HepG2 (cell line): Measurements from ENCODE around the gene MAP3K4. TPM values are rescaled to one million over a fixed set of nuclear protein-coding genes. Genes with fewer than 3 reads are reported as not detected.

Source experiments
- ATAC-seq: fragments of 200-7000 bp; cut with Tn5 transposase; 3 replicates; pipeline ENCODE4 v1.9.1; 2020; ENCODE audit warnings: mild to moderate bottlenecking, moderate library complexity
- BruUV-seq: library from RNA; stranded (reverse); fragments of 400-500 nt; replicated peaks from 2 replicates; lab custom pipeline; 2021; lab: Mats Ljungman, UMichigan
- CTCF ChIA-PET: fragments of 300-600 bp; formaldehyde crosslinking; extraction: SDS; loops from one replicate; lab custom pipeline; 2021; ENCODE audit warnings: low total read pairs, inconsistent platforms, low intra/inter-chr PET ratio; lab: Yijun Ruan, JAX
- POLR2A ChIA-PET: fragments of 350-600 bp; sonication (Branson Sonifier 250); formaldehyde crosslinking; loops from one replicate; lab custom pipeline; 2020; ENCODE audit warnings: antibody characterized with exemption, inconsistent platforms; lab: Yijun Ruan, JAX
- DNase-seq: peaks from one replicate; pipeline ENCODE4 v3.0.0-alpha.2; 2015; ENCODE audit warnings: low spot score
- FAIRE-seq: peaks from 3 replicates; lab custom pipeline; 2011; peaks lifted over from hg19 to GRCh38; lab: Jason Lieb, UNC
- H2AFZ ChIP-seq: one replicate; pipeline ENCODE4 v1.6.1; 2011; ENCODE audit warnings: low read length, inconsistent platforms
- H3K27ac ChIP-seq: fragments of 300-600 bp; 3 replicates; pipeline ENCODE4 v1.8.0; 2011; ENCODE audit warnings: mixed run types, mild to moderate bottlenecking, mixed read lengths, low read length, inconsistent platforms; ENCODE audit not compliant: insufficient read depth; ENCODE audit errors: extremely low read length
- H3K27me3 ChIP-seq, 2 experiments: fragments of 200-600 bp in 1 of 2; 2 replicates in 1 of 2; 3 replicates in 1 of 2; pipeline versions ENCODE4 v1.6.0 to v1.8.0; 2011; ENCODE audit warnings: low read length in 2 of 2, mild to moderate bottlenecking in 2 of 2, moderate library complexity in 2 of 2, inconsistent platforms in 1 of 2; ENCODE audit not compliant: insufficient read depth in 2 of 2, control insufficient read depth in 1 of 2
- H3K36me3 ChIP-seq, 2 experiments: fragments of 200-600 bp in 1 of 2; replicated peaks in 1 of 2; 2 replicates in 1 of 2; 3 replicates in 1 of 2; pipeline versions ENCODE4 v1.5.1 to v1.8.0; 2011; ENCODE audit warnings: low read length in 2 of 2, inconsistent platforms in 1 of 2; ENCODE audit not compliant: insufficient read depth in 2 of 2, control insufficient read depth in 1 of 2
- H3K4me1 ChIP-seq: 2 replicates; pipeline ENCODE4 v1.5.1; 2012; ENCODE audit warnings: low read length, inconsistent platforms; ENCODE audit not compliant: insufficient read depth
- H3K4me2 ChIP-seq: 2 replicates; pipeline ENCODE4 v1.6.0; 2011; ENCODE audit warnings: low read depth, low read length, inconsistent platforms
- H3K4me3 ChIP-seq, 3 experiments: fragments of 200-600 bp in 1 of 3; sonication (generic), shearing (Covaris generic) in 1 of 3; replicated peaks in 1 of 3; 2 replicates each; pipeline ENCODE4 v1.5.1; 2011 to 2016; ENCODE audit warnings: low read length in 3 of 3, inconsistent platforms in 2 of 3, low read depth in 2 of 3, mild to moderate bottlenecking in 2 of 3, control low read depth in 1 of 3, mixed read lengths in 1 of 3; ENCODE audit not compliant: insufficient read depth in 1 of 3
- H3K79me2 ChIP-seq: one replicate; pipeline ENCODE4 v1.6.1; 2011; ENCODE audit warnings: low read length, inconsistent platforms; ENCODE audit not compliant: insufficient read depth
- H3K9ac ChIP-seq: 2 replicates; pipeline ENCODE4 v1.6.0; 2011; ENCODE audit warnings: mild to moderate bottlenecking, low read depth, low read length, inconsistent platforms; ENCODE audit not compliant: insufficient read depth
- H3K9me3 ChIP-seq: 2 replicates; pipeline ENCODE4 v1.5.1; 2012; ENCODE audit warnings: mild to moderate bottlenecking, low read length
- H4K20me1 ChIP-seq: 2 replicates; pipeline ENCODE4 v1.6.0; 2011; ENCODE audit warnings: inconsistent platforms, mild to moderate bottlenecking, low read length, moderate library complexity; ENCODE audit not compliant: insufficient read depth
- AHR ChIP-seq: IDR thresholded peaks from 2 replicates; pipeline ENCODE4 v1.6.1; 2018; ENCODE audit warnings: missing genetic modification reagents, missing compliant biosample characterization
- CEBPZ ChIP-seq: IDR thresholded peaks from 2 replicates; pipeline ENCODE4 v1.6.1; 2012; ENCODE audit warnings: low read length, improper control_type of control experiment
- HNF1A ChIP-seq, 2 experiments: sonication (generic) in 1 of 2; formaldehyde crosslinking in 1 of 2; IDR thresholded peaks; 2 replicates each; pipeline versions ENCODE4 v1.4.0 to v1.6.1; 2016 to 2020; ENCODE audit warnings: borderline replicate concordance in 1 of 2, low read depth in 1 of 2, mild to moderate bottlenecking in 1 of 2, missing genetic modification reagents in 1 of 2
- JDP2 ChIP-seq: sonication (generic); formaldehyde crosslinking; IDR thresholded peaks from 2 replicates; pipeline ENCODE4 v1.8.1; 2022; ENCODE audit warnings: missing genetic modification reagents, borderline replicate concordance
- ZNF101 ChIP-seq: sonication (generic); formaldehyde crosslinking; IDR thresholded peaks from 2 replicates; pipeline ENCODE4 v1.4.0; 2020; ENCODE audit warnings: mild to moderate bottlenecking, low read depth, missing genetic modification reagents, borderline replicate concordance
- WGBS: methylation state at CpG from one replicate; pipeline ENCODE4 v1.1.6; 2017; ENCODE audit warnings: low lambda C conversion rate; 5-methylcytosine and 5-hydroxymethylcytosine counted together
- in situ Hi-C: cut with HindIII; loops from 2 replicates; pipeline ENCODE4 v1.10.0; 2017; ENCODE audit warnings: low pct_unique_long_range_greater_than_20kb; ENCODE audit not compliant: extremely low pct_ligation_motif_present
- intact Hi-C: fragments of 100-400 bp; cut with micrococcal nuclease; formaldehyde crosslinking; loops from one replicate; pipeline ENCODE4 v1.10.0; 2022; ENCODE audit not compliant: unreplicated experiment
- polyA plus RNA-seq, 8 experiments: library from polyadenylated mRNA; depleted of rRNA in 3 of 8; stranded (reverse) in 7 of 8; unstranded in 1 of 8; fragments of >200 nt; fragmentation: Illumina TruSeq in 4 of 8; extraction: Trizol in 4 of 8; gene quantifications; 2 replicates each; pipeline versions ENCODE4 v1.2.1 to v1.2.3, GENCODE V29; 2011 to 2016; ENCODE audit warnings: low read depth in 4 of 8, missing spikeins in 1 of 8, mixed read lengths in 1 of 8; ENCODE audit not compliant: insufficient read depth in 1 of 8
- total RNA-seq, 5 experiments: library from RNA; depleted of rRNA; stranded (reverse); fragments of >200 nt; fragmentation: Illumina TruSeq; extraction: Trizol; gene quantifications; 2 replicates each; pipeline ENCODE4 v1.2.3, GENCODE V29; 2016; ENCODE audit warnings: low read depth in 1 of 5

Gene MAP3K4
- total and polyA plus RNA-seq, 2 of the 13 experiments (the other 11 are each of a cell fraction or from before 2014, with no cell fraction given) = 12.9 to 33.6 TPM

- FAIRE-seq = no peak
- no peak overlapping the region for H3K4me2 ChIP-seq
- TF ChIP-seq ZNF101 (CRISPR knock-in tag) (no peak), JDP2 (no peak), HNF1A (IDR thresholded peaks at IDR 0.05; ENCODE audit: low read depth) (no peak), HNF1A (CRISPR knock-in tag; IDR thresholded peaks at IDR 0.05; ENCODE audit: borderline replicate concordance) (no peak), CEBPZ (no peak), AHR (CRISPR knock-in tag) (no peak)
- TF ChIP-seq, all 625 proteins: peak for 0
- ChIA-PET POLR2A (no interaction called here), CTCF (no interaction called here)
- Histone ChIP-seq H3K9ac (no peak overlapping the region), H3K9me3 (no peaks in the 10 kb centered on the region), H2AFZ (no peak overlapping the region), H3K4me1 (no peaks in the 10 kb centered on the region), H3K4me3 (no peak overlapping the region), H3K27me3 (no peaks in the 10 kb centered on the region), H3K79me2 (no peaks in the 10 kb centered on the region), H3K36me3 (no peaks in the 10 kb centered on the region), H3K27ac (no peak overlapping the region), H4K20me1 (no peaks in the 10 kb centered on the region)
- 34% methylated on average over 8 of the region's 8 CpGs for WGBS
- intact Hi-C loops = no loop called here
- ATAC-seq (no peak), DNase-seq (no peak)
- no TSS peak for BruUV-seq
- in situ Hi-C loops = no loop called here
Observed at GRCh38 chr6:160963651-160964050, 27.9 kb upstream of the MAP3K4 start.
